ENCODE measurements around the gene AQP9. TPM values are rescaled to one million over a fixed set of nuclear protein-coding genes. Genes with fewer than 3 reads are reported as not detected.

Gene AQP9
- total and polyA plus RNA-seq, 8 donors, result 0.30 to 6.0 (median 1.5) TPM; not detected in 1

DNA sequence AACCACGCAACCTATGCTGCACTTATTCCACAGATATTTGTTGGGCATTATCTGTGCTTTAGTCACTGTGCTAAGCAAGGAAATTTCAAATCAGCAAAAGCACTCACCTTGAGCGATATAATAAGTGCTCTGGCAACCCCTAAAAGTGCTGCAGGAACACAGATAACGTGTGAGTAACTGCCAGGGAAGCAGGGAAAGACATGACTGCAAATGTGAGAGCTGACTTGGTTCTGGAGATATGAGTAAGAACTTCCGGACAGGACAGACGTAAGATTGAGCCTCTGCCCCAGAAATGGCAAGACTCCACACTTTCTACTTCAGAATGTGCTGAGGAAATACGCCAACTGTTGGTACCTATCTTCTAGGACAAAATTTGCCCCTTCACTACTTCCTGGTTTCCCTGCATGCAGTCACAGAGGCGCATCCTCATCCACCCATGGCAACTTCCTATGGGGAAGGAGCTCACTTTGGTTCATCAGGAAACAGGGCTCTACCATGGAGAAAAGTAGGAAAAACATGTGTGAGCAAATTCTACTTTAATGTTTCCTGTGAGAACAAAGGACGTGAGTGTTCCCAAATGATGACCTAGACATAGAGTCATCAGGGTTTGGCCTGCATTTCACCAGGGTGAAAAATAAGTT, 41.7 kb downstream of the AQP9 start:
- TF ChIP-seq, protein P1, sequence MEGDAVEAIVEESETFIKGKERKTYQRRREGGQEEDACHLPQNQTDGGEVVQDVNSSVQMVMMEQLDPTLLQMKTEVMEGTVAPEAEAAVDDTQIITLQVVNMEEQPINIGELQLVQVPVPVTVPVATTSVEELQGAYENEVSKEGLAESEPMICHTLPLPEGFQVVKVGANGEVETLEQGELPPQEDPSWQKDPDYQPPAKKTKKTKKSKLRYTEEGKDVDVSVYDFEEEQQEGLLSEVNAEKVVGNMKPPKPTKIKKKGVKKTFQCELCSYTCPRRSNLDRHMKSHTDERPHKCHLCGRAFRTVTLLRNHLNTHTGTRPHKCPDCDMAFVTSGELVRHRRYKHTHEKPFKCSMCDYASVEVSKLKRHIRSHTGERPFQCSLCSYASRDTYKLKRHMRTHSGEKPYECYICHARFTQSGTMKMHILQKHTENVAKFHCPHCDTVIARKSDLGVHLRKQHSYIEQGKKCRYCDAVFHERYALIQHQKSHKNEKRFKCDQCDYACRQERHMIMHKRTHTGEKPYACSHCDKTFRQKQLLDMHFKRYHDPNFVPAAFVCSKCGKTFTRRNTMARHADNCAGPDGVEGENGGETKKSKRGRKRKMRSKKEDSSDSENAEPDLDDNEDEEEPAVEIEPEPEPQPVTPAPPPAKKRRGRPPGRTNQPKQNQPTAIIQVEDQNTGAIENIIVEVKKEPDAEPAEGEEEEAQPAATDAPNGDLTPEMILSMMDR (IDR thresholded peaks at IDR 0.05), result no peak
- no peak for TF ChIP-seq POLR2AphosphoS5 (IDR thresholded peaks at IDR 0.05)
- no peak for TF ChIP-seq POLR2A (IDR thresholded peaks at IDR 0.05)
- no peak for TF ChIP-seq EP300 (IDR thresholded peaks at IDR 0.05)
- Histone ChIP-seq H3K27ac (no peak overlapping the region), H3K4me3 (no peak overlapping the region), H3K9me3 (no peaks in the 10 kb centered on the region), H3K4me1 (no peaks in the 10 kb centered on the region), H3K27me3 (peaks cover 0 to 10% (median 0%) of the 10 kb centered on the region in 3 donors), H3K36me3 (no peaks in the 10 kb centered on the region)
- DNase-seq, result no peak
- WGBS, 5 donors, result 58 to 70% (median 60%) methylated on average over 8 of the region's 8 CpGs
- intact Hi-C loops (cut with DNase I; ENCODE audit: low total_unique reads), result loop anchor here (10.0 kb wide), 1 partner anchor 95 kb away; no protein-coding TSS in a partner anchor

DNA sequence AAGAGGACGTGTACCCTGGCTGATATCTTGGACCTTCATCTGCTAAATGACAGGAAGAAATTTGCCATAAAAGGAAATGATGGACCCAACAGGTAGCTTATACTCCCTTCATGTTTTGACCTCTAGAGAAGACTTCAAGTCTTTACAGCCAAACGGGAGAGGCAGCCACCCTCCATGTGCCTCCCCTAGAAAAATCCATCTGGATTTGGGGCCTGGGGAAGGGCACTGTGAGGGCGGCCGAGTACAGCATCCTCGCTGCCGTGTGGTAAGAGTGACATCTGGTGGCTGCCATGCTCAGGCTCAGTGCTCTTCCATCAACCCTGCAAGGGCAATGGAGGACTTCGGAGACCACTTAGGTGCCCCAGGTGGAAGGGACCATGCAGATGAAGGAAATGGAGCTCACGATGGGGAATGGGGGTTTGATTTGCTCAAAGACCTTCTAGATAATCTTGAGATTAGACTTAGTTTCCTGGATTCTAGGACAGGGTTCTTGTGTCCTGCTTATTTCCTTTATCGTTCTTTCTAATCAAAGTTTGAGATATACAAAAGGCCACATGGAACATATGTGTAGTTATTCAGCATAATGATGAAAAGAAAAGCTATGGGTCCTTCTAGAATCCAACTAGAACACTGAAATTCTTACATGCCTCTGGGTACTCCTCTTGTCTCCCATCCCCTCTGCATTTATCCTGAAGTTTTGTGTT, 44.4 kb downstream of the AQP9 start:
- intact Hi-C loops (cut with DNase I; ENCODE audit: low total_unique reads), result loop anchor here (10.0 kb wide), 1 partner anchor 98 kb away; no protein-coding TSS in a partner anchor

DNA sequence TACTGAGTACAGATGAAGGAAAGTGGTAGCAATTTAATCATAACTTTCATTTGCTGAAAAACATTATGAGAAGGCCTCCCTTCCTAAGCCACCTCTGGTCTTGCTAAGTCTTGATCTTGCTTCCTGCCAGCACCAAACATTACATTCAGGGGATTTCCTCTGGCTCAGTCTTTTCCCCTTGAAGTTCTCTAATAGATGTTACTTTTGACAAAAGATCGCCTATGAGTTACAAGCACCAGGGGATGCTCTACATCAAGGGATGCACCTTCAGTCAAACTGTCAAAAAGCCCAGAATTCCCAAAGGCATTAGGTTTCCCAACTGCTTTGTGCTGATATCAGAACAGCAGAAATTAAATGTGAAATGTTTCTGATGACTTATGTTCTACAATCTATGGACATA, 47.3 kb downstream of the AQP9 start:
- no peaks in the 10 kb centered on the region for H3K4me1 ChIP-seq
- WGBS, 5 donors, result 55 to 77% (median 67%) methylated on average over 1 of the region's 1 CpG
- intact Hi-C loops (cut with DNase I; ENCODE audit: low total_unique reads), result loop anchor here (10.0 kb wide), 1 partner anchor 101 kb away; no protein-coding TSS in a partner anchor

More for the DNA sequence above, 44.4 kb downstream of the AQP9 start:
- Histone ChIP-seq H3K9me3 (no peaks in the 10 kb centered on the region), H3K27ac (no peak overlapping the region), H3K36me3 (no peaks in the 10 kb centered on the region), H3K4me3 (no peak overlapping the region), H3K27me3 (peaks cover 0 to 17% (median 0%) of the 10 kb centered on the region in 3 donors), H3K4me1 (no peaks in the 10 kb centered on the region)
- whole genome bisulfite sequencing, 5 donors, result 9 to 13% (median 12%) methylated on average over 9 of the region's 9 CpGs
- TF ChIP-seq, protein P1 (IDR thresholded peaks at IDR 0.05), result peak in 5 of 7 experiments; percentile 38 to 71 (median 58)
- TF ChIP-seq EP300 (IDR thresholded peaks at IDR 0.05), result no peak
- DNase-seq, result peak; percentile 31 to 82

DNA sequence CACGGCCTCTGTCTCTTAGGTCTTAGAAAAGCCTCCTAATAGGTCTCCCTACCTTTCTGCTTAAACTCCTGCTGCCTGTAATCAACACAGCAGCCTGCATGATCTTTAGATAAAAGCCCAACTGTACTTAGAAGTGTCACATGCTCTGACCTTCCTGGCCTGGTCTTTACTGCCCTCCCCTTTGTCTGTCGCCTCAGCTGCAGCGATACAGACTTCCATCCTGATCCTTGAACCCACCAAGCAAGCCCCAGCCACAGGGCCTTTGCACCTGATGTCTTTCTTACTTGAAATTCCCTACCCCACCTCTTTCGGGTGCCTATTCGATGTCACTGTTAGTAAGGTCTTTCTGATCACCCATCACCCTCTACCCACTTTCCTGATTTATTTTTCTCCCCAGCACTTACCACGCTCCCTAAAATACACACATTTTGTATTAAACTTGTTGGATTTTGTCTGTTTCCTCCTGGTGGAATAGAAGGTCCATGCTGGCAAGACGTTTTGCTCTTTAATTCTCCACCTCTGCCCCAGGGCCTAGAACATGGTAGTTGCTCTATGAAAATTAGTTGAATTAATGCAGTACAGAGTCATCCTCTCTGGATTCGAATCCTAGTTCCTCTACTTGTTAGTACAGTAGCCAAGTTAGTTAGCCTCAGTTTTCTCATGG, 51.1 kb downstream of the AQP9 start:
- Histone ChIP-seq H3K9me3 (no peaks in the 10 kb centered on the region), H3K4me3 (no peak overlapping the region), H3K27ac (no peak overlapping the region), H3K36me3 (no peaks in the 10 kb centered on the region), H3K27me3 (peaks cover 0 to 20% (median 0%) of the 10 kb centered on the region in 3 donors), H3K4me1 (no peaks in the 10 kb centered on the region)
- intact Hi-C loops (cut with DNase I; ENCODE audit: low total_unique reads), result loop anchor here (10.0 kb wide), 1 partner anchor 104 kb away; no protein-coding TSS in a partner anchor
- no peak for DNase-seq
- TF ChIP-seq POLR2AphosphoS5 (IDR thresholded peaks at IDR 0.05) (no peak), EP300 (IDR thresholded peaks at IDR 0.05) (no peak), POLR2A (IDR thresholded peaks at IDR 0.05) (no peak)
- TF ChIP-seq, protein P1 (IDR thresholded peaks at IDR 0.05), result no peak
- WGBS, 5 donors, result 68 to 80% (median 76%) methylated on average over 8 of the region's 8 CpGs

More for the DNA sequence above, 47.3 kb downstream of the AQP9 start:
- Histone ChIP-seq H3K9me3 (no peaks in the 10 kb centered on the region), H3K27me3 (peaks cover 0 to 19% (median 0%) of the 10 kb centered on the region in 3 donors), H3K36me3 (no peaks in the 10 kb centered on the region), H3K27ac (no peak overlapping the region), H3K4me3 (no peak overlapping the region)
- DNase-seq, result no peak
- TF ChIP-seq POLR2AphosphoS5 (IDR thresholded peaks at IDR 0.05) (no peak), POLR2A (IDR thresholded peaks at IDR 0.05) (no peak), EP300 (IDR thresholded peaks at IDR 0.05) (no peak)
- TF ChIP-seq, protein P1 (IDR thresholded peaks at IDR 0.05), result no peak

All from stomach (tissue), 9 donors.